HFFc6 (cell line): ENCODE results near the gene BBS7. TPM values are rescaled to one million over a fixed set of nuclear protein-coding genes. Genes with fewer than 3 reads are reported as not detected.

Experiments used
- DNase-seq: peaks from one replicate; pipeline ENCODE4 v3.0.0-alpha.2; 2018
- H3K27ac Mint-ChIP-seq: 2 replicates; pipeline ENCODE4 v1.8.0; 2020; ENCODE audit warnings: mild to moderate bottlenecking, mixed read lengths
- H3K27me3 Mint-ChIP-seq: 2 replicates; pipeline ENCODE4 v1.8.0; 2021; ENCODE audit warnings: mild to moderate bottlenecking, moderate library complexity, mixed read lengths; ENCODE audit not compliant: insufficient read depth
- H3K36me3 Mint-ChIP-seq: 2 replicates; pipeline ENCODE4 v1.8.0; 2021; ENCODE audit warnings: low read depth, mixed read lengths
- H3K4me1 Mint-ChIP-seq: 2 replicates; pipeline ENCODE4 v1.8.0; 2020; ENCODE audit warnings: low read depth, mixed read lengths
- H3K4me3 Mint-ChIP-seq: 2 replicates; pipeline ENCODE4 v1.8.0; 2020; ENCODE audit warnings: mild to moderate bottlenecking, moderate library complexity, mixed read lengths
- H3K9me3 Mint-ChIP-seq: 2 replicates; pipeline ENCODE4 v1.8.0; 2020; ENCODE audit warnings: mild to moderate bottlenecking, mixed read lengths
- CTCF ChIP-seq: fragments of 200-600 bp; sonication (generic); IDR thresholded peaks from 2 replicates; pipeline ENCODE4 v1.5.0; 2021; ENCODE audit warnings: antibody characterized with exemption, mild to moderate bottlenecking
- long read RNA-seq: library from polyadenylated mRNA; unstranded; transcript quantifications from one replicate; pipeline ENCODE4 v2.0.0, GENCODE V29; 2019
- total RNA-seq, 6 experiments: library from RNA; stranded (reverse); fragmentation: NEBNext Ultra II Directional; extraction: Animal tissue kit (Norgen Biotek cat#: 25700); gene quantifications; 2 replicates in 1 of 6; 3 replicates in 5 of 6; pipeline ENCODE4 v1.2.3, GENCODE V29; 2021

Gene BBS7
- 10 to 100 TPM; 20.3 to 30.0 (median 24.0) TPM for total RNA-seq
- long read RNA-seq, transcript BBS7-202 (4 exons, 725 nt): major isoform, 6 of 19 reads
- long read RNA-seq, partial matches to known transcripts: 3 of 19 reads
- long read RNA-seq, other reads (novel, unspliced or antisense): 7 of 19 reads

GRCh38 chr4:121869841-121870822, at the start of gene BBS7:
Gene BBS7, minus strand, starts transcription at chr4:121870474. Its CDS starts 161 bp downstream, at chr4:121870313.
- H3K9me3 Mint-ChIP-seq: no peaks in the 10 kb centered on the region

GRCh38 chr4:121913667-121914066, 43.4 kb upstream of the BBS7 start:
- TF ChIP-seq CTCF: no peak
- Mint-ChIP-seq H3K27ac (no peak overlapping the region), H3K27me3 (peaks cover 4% of the 10 kb centered on the region; the same call in 1 of the 2 replicates), H3K9me3 (no peaks in the 10 kb centered on the region), H3K4me3 (no peak overlapping the region), H3K4me1 (no peaks in the 10 kb centered on the region), H3K36me3 (no peaks in the 10 kb centered on the region)
- DNase-seq: no peak

More at GRCh38 chr4:121869841-121870822, at the start of gene BBS7:
- no peak for TF ChIP-seq CTCF
- Mint-ChIP-seq H3K27ac (peak within 1 kb of the TSS; percentile 91), H3K27me3 (peaks cover 2% of the 10 kb centered on the region; the same call in 1 of the 2 replicates), H3K36me3 (peaks cover 21% of the 10 kb centered on the region), H3K4me3 (peak within 1 kb of the TSS; percentile 97), H3K4me1 (peaks cover 22% of the 10 kb centered on the region)
- DNase-seq: peak; percentile 90

DNA sequence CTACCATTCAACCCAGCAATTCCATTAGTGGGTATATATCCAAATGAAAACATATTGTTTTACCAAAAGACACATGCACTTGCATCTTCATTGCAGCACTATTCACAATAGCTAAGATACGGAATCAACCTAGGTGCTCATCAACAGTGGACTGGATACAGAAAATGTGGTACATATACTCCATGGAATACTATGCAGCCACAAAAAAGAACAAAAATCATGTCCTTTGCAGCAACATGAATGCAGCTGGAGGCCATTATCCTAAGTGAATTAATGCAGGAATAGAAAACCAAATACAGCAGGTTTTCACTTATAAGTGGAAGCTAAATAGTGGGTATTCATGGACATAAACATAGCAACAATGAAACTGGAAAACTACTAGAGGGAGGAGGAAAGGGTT, 38.1 kb upstream of the BBS7 start:
- Mint-ChIP-seq H3K4me1 (no peaks in the 10 kb centered on the region), H3K27me3 (peaks cover 7% of the 10 kb centered on the region), H3K27ac (no peak overlapping the region), H3K4me3 (no peak overlapping the region), H3K9me3 (no peaks in the 10 kb centered on the region), H3K36me3 (no peaks in the 10 kb centered on the region)
- no peak for DNase-seq
- no peak for TF ChIP-seq CTCF

- H3K27ac Mint-ChIP-seq: no peak overlapping the region
These were observed 30.1 kb upstream of the BBS7 start for GRCh38 chr4:121900132-121900983.

More at GRCh38 chr4:121900132-121900983, 30.1 kb upstream of the BBS7 start:
- no peaks in the 10 kb centered on the region; the same call in 1 of the 2 replicates for H3K27me3 Mint-ChIP-seq
- no peaks in the 10 kb centered on the region for H3K36me3 Mint-ChIP-seq
- no peaks in the 10 kb centered on the region for H3K4me1 Mint-ChIP-seq
- H3K9me3 Mint-ChIP-seq: no peaks in the 10 kb centered on the region
- no peak overlapping the region for H3K4me3 Mint-ChIP-seq
- DNase-seq: peak; percentile 57
- peak; percentile 88 for TF ChIP-seq CTCF
